ENCODE data around the gene EEF1E1.

DNA sequence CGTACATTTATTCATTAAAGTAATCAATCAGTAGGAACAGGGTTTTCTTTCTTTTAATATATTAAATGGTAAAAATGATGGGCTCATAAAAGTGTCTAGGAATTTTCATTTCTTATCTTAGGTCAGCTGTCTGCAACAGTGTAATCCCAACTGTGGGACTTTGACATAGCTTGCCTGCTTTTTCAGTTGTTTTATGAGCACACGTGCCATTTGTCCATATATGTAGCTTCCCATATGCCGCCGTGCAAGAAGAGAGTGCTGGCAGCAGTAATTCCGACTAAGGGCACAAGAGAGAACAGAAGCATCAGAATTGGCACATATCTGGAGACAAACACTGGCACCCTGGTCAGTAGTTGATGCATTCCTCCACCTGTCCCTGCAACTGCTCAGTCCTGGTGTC, 20.9 kb upstream of the EEF1E1 start:
- TF ChIP-seq POLR2A (IDR thresholded peaks at IDR 0.05): no peak
- no peak for TF ChIP-seq CTCF (IDR thresholded peaks at IDR 0.05)
